EH (cell line): ENCODE data around the gene TTC12.
A peak's percentile ranks its signal among the peaks of the same experiment; 100 is the strongest.
"Not testable (repeated sequence)": the region's sequence is repeated elsewhere in the genome, so short reads cannot be mapped to it uniquely, and the experiment has no call there.

Experiments
- DNase-seq: peaks from one replicate; pipeline ENCODE4 v3.0.0-alpha.2; 2015; ENCODE audit warnings: low read depth

Gene TTC12

GRCh38 chr11:113283881-113284280, 30.5 kb upstream of the TTC12 start:
- no peak for DNase-seq

DNA sequence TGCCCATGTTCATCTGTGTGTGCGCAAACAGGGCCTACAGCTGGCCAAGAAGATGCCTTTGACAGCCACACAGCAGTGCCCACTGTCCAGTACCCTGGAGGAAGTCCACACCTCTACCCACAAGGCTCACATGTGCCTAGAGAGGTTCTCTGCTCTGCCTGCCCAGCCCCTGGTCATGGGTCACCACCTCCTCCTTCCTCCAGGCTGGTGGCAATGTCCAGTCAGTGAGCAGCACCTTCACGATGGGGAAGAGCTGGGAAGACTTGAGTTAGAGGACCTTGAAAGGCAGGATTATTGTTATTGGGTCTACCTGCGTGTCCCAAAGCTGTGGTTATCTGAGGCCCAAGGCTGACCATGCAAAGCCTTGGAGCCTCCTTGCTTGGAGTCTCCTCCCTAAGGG, 28.4 kb upstream of the TTC12 start:
- no peak for DNase-seq

DNA sequence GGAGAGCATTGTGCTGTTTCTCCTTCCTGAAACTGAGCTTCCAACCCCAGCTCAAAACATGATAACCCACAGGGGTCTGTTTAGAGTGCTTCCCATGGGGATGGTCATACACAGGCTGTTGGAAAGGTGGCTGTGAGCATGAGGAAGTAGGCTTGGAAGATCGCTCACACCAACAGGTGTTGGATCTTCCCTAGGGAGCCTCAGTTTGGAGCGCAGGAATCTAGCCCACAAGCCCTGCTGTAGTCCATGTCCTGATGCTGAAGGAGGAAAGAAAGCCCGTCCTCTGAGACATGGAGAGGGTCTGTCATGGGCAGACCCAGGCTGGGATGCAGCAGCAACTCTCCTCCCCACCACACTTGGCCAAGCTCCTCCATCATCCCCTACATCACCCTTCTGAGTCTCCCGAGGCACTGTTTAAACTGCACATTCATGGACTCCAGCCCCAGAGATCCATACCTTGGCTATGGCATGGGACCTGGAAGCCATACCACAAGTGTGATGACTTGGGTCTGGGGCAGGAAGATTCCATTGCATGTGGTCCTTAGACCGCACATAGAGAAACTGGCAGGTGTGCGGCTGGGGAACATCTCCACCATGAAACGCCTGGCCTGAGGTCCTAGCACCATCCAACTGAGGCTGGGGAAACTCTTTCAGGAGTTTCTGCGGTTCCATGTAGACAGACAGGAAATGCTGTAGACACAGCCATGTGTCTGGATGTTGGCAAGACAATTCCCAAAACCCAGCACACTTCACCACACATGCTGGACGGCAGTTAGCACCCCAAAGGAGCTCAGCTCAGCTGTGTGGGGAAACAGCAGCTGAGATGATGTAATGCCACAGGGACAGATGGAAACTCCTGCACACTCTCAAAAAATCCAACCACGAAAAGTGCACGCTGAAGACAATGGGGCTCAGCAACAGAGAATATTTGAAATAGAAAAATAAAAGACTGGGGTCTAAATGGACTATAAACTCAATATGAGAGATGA, 27.6 kb upstream of the TTC12 start:
- peak; percentile 13 for DNase-seq

DNA sequence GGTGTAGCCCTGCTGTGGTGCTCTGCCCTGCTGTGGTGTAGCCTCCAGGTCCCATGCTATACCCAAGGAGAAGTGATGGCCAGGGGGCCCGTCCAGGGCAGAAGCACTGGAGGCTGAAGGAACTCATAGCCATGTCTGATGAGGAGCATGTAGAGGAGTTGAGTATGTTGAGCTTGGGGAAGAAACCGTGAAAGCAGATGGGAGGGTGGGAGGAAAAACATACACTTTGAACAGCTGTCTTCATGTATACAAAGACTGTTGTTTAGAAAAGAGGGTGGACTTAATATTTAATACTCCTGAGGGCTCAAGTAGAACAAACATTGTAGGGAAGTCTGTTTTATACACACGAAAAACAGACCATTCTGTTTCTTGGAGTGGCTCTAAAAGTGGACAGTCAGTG, 26.6 kb upstream of the TTC12 start:
- DNase-seq: no peak

DNA sequence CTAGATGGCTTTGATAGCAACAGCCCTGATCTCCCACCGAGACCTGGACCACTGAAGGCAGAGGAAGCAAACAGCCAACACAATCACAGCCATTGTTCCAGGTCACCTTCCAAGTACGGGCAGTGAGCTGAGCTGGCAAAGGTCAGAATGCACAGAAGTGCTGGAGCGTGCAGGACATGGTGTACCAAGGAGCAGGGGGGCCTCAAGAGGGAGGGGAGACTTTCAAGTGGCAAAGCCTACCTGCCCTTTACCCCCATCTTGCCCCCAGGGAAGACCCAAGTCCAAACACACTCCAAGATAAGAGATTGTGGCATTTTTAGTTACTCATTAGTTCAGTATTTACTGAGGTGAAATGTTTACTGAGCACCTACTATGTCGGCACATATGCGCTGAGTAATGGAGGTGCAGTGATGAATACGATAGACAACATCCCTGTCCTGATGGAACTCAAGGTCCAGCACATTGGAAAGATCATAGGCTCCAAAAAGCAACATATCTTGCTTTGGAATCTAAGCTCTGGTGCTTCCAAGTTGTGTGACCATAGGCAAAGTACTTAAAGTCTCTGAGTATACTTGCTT, 26.0 kb upstream of the TTC12 start:
- DNase-seq: no peak

DNA sequence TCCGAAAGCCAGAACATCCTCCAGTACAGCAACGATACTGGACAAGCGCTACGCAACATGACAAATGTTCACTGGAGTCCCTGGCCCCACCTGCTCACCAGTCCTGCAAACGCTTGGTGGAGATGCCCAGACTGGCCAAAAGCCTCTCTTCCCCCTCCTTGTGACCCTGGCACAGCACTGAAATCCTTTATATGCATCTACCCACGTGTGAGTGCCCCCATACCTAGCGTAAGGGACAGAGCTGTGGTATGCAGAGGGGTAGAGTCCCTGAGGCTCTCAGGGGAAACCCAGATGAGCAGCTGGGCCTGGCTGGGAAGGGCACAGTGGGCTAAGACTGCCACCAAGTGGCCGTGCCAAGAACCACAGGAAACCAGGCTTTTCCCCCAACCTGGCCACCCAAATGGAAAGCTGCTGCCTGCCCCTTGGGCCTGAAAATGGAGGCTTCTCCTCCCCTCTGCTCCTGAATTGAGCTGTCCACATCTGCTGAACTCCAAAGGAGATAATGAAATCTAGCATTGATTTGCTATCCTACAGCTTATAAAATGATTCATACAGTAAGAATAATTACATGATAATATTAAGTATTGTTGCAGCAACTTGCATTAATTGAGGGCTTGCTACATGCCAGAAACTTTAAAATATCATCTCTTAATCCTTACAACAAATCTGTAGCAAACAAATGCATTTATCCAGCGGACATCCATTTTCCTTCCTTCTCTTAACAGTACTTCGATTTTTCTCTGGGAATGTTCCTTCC, 24.8 kb upstream of the TTC12 start:
- peak; percentile 64 for DNase-seq

- no peak for DNase-seq
These were observed 20.4 kb upstream of the TTC12 start for GRCh38 chr11:113293936-113294335.

DNA sequence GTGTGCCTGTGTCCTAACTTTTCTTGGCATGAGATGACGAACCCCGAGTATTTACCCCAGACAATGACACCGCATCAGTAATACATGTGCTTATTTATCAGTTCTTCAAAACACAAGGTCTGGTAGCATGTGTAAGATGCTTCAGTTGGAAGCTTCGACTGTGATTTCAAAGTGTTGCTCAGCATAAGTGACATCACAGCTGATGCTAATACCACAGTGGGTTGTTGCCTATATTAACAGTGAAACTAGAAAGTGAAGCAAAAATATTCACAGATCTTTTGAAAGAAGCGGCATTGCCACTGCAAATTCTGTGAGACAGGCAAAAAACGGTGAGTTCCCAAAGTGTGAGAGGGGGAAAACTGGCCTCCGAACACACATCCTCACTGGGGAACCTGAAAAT, 18.4 kb upstream of the TTC12 start:
- DNase-seq: no peak

DNA sequence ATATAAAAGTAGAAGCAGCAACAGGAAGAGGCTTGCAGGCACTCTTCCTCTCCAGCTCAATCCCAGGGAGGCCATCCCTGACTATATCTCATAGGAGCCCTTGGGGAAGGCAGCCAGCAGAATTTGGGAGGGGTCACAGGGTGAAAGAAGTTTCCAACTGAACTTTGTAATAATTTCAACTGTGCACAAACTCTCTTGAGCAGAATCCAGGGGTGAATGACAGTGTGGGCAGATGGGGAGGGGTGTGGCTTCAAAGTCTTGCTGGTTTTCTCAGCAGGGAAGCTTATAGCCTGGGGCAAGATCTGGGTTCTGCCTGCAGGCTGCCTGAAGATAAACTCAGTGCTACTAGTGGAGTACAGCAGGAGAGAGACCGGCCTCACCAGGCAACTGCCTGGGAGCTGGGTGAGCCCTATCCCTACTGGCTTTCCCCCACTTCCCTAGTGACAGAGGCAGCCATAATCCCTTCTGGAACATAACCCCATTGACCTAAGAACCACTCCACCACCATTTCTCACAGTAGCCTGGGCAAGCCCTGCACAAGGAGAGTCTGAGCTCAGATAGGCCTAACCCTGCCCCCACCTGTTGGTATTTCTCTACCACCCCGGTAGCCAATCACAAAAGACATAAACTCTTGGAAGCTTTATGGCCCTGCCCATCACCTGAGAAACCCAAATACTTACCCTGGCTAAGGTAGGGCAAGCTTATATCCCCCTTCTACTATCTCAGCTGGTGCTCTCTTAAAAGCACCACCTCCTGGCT, 17.8 kb upstream of the TTC12 start:
- DNase-seq: peak; percentile 11

- DNase-seq: not testable (repeated sequence)
These were observed 15.9 kb upstream of the TTC12 start for GRCh38 chr11:113298496-113298895.

DNA sequence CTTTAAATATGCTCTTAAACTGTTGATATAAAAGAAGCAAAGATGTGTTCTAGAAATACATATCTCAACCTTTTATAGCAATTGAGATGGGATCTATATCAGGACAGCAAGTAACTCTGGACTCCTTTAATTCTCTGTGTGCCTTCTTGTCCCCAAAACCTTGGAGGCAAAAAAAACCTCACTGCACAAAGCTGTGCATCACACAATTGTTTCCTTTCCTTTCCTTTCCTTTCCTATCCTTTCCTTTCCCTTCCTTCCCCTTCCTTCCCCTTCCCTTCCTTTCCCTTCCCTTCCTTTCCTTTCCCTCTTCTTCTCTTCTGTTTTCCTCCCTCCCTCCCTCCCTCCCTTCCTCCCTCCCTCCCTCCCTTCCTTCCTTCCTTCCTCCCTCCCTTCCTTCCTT, 9.5 kb upstream of the TTC12 start:
- DNase-seq: no peak

DNA sequence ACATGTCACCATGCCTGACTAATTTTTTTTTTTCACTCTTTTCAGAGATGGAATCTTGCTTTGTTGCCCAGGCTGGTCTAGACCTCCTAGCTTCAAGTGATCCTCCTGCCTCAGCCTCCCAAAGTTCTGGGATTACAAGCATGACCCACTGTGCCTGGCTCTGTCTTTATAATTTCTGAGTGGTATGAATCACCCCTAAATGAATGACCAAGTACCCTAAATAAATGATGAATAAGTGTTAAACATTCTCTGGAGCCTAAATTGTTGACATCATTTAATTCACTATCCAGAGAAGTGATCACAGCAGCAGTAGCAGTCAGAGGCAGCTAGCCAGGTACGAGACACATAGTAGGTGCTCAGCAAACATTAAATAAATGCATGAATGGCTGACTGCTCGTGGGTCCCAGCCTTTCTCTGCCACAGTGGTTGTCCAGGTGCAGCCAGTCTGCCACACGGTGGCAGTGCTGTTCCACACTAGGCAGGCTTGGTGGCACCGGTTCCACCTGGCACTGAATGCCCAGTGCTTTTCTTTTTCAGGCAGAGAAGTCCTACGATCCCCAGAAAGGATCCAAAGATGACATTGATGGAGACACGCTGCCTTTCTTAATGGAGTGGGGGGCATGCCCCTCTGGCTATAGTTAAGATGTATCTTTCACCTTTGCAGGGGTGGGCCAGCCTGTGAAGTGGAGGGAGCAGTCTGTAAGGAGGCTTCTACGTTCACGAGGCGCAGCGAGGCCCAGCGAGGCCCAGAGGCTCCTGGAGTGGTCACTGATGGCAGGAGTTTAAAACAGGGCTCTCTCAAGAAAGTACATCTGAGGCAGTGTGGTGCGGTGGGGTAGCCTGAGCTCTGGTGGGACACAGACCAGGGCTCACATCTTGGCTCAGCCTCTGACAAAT, 8.7 kb upstream of the TTC12 start:
- DNase-seq: peak; percentile 67

- no peak for DNase-seq
These were observed 5.8 kb upstream of the TTC12 start for GRCh38 chr11:113308601-113309000.

GRCh38 chr11:113311536-113311935, 2.8 kb upstream of the TTC12 start:
- peak; percentile 13 for DNase-seq

DNA sequence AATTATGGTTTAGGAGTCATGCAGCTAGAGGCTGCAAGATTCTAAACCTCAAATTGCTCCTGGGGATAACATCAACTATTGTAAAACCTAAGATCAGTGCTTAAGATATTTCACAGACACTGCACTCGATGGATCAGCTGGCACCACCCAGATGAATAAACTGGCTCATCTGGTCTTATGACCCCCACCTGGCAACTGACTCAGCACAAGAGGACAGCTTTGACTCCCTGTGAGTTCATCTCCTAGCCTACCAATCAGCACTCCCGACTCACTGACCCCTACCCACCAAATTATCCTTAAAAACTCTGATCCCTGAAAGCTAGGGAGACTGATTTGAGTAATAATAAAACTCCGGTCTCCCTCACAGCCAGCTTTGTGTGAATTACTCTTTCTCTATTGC, 782 bp upstream of the TTC12 start:
- DNase-seq: no peak

DNA sequence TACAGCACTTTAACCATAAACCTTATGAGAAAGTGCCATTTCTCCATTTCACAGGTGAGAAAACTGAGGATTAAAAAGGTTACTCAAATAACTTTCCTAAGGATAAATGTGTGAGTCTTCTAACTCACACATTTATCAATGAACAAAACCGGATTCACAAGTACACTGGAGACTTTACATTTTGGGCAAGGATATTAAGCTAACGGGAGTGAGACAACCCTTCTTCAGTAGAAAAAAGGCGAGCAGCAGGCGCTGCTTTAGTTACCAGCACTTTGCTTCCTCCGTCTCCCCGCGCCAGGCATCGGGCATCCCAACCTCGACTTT, 356 bp upstream of the TTC12 start:
- no peak for DNase-seq

DNA sequence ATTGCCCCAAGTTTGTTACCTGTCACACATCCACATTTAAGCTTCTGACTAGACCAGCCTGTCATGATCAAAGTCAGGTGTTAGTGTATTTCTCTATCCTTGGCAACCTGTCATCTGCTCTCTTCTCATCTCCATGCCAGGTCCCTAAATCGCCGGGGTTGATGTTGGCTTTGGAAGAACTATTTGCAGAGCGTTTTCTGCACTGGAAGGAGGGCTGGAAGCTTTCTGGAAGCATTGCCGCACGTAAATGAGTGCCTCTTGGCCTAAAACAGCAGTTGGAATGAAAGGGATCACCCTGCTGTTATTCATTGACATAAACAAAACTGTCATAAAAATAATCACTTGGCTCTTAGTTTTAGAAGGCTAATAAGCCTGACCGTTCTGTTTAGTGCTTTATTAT, 1.4 kb downstream of the TTC12 start:
- DNase-seq: no peak

DNA sequence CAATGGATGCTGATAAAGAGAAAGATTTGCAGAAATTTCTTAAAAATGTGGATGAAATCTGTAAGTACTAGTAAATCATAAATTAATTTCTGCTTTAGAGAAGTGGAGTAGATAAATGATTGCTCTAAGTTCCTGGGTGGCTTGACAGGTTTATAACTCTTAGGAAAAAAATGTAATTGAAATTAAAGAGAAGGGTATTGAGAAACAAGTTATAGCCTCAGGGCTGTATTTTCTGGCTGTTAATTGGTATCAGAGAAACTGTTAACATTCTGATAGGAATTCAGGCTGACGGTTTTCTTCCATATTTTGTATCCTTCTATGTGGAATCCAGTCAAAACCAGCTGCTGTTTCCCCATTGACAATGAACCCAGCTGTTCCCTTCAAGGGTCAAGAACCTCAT, 1.9 kb downstream of the TTC12 start:
- DNase-seq: no peak

- no peak for DNase-seq
These were observed 3.0 kb downstream of the TTC12 start for GRCh38 chr11:113317339-113317738.

- no peak for DNase-seq
These were observed 4.7 kb downstream of the TTC12 start for GRCh38 chr11:113319085-113319484.

DNA sequence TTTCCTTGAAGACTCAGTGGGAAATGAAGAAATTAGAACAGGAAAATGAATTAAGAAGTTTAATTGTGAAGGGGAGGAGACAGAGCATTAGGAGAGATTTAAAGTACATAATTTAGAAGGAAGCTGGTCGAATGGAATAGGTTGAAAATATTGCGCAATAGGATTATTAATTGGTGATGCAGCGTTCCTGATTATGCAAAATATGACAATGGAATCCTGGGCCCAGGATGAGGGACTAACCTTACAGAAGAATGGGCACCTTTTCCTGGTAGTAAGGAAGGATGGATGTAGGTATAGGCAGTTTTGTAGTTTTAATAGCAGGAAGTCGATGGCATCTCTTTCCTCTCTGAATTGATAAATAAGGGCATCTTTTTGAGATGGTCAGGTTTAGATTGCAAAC, 7.8 kb downstream of the TTC12 start:
- no peak for DNase-seq
